ENCODE measurements around the gene ORM1.
"Not testable (repeated sequence)": the region's sequence is repeated elsewhere in the genome, so short reads cannot be mapped to it uniquely, and the experiment has no call there.

Gene ORM1

GRCh38 chr9:114322831-114323531 lies at the start of gene ORM1:
TSS of gene ORM1 (plus strand) at chr9:114323098. CDS start at chr9:114323134, 36 bp downstream.
- not testable (repeated sequence) for DNase-seq (ENCODE audit: low spot score)

GRCh38 chr9:114273461-114273881 lies 49.4 kb upstream of the ORM1 start:
- DNase-seq (ENCODE audit: low spot score): no peak

GRCh38 chr9:114274217-114274616 lies 48.7 kb upstream of the ORM1 start:
- DNase-seq (ENCODE audit: low spot score): no peak

GRCh38 chr9:114275246-114276004 lies 47.5 kb upstream of the ORM1 start:
- no peak for DNase-seq (ENCODE audit: low spot score)

GRCh38 chr9:114276908-114277821 lies 45.7 kb upstream of the ORM1 start:
- DNase-seq (ENCODE audit: low spot score): no peak

GRCh38 chr9:114278356-114278755 lies 44.5 kb upstream of the ORM1 start:
- no peak for DNase-seq (ENCODE audit: low spot score)

- DNase-seq (ENCODE audit: low spot score): peak; percentile 16
Observed at GRCh38 chr9:114278881-114279570, 43.9 kb upstream of the ORM1 start.

- no peak for DNase-seq (ENCODE audit: low spot score)
Observed at GRCh38 chr9:114279693-114280092, 43.2 kb upstream of the ORM1 start.

- DNase-seq (ENCODE audit: low spot score): no peak
Observed at GRCh38 chr9:114280636-114281472, 42.0 kb upstream of the ORM1 start.

- no peak for DNase-seq (ENCODE audit: low spot score)
Observed at GRCh38 chr9:114281473-114282103, 41.3 kb upstream of the ORM1 start.

- DNase-seq (ENCODE audit: low spot score): no peak
Observed at GRCh38 chr9:114282104-114282485, 40.8 kb upstream of the ORM1 start.

- DNase-seq (ENCODE audit: low spot score): no peak
Observed at GRCh38 chr9:114282507-114282906, 40.4 kb upstream of the ORM1 start.

GRCh38 chr9:114282926-114283325 lies 40.0 kb upstream of the ORM1 start:
- DNase-seq (ENCODE audit: low spot score): no peak

- no peak for DNase-seq (ENCODE audit: low spot score)
Observed at GRCh38 chr9:114283551-114284111, 39.3 kb upstream of the ORM1 start.

- DNase-seq (ENCODE audit: low spot score): no peak
Observed at GRCh38 chr9:114284316-114285060, 38.4 kb upstream of the ORM1 start.

- no peak for DNase-seq (ENCODE audit: low spot score)
Observed at GRCh38 chr9:114285166-114285867, 37.6 kb upstream of the ORM1 start.

- DNase-seq (ENCODE audit: low spot score): no peak
Observed at GRCh38 chr9:114286146-114286679, 36.7 kb upstream of the ORM1 start.

GRCh38 chr9:114287001-114287762 lies 35.7 kb upstream of the ORM1 start:
- no peak for DNase-seq (ENCODE audit: low spot score)

All from LoVo (cell line).